WTC11 (cell line): ENCODE measurements around the gene CACNA1C.
"Not testable (repeated sequence)": the region's sequence is repeated elsewhere in the genome, so short reads cannot be mapped to it uniquely, and the experiment has no call there.

Experiments used
- AR ChIP-seq: fragments of 250-450 bp; sonication (Bioruptor Pico); IDR thresholded peaks from 2 replicates; pipeline ENCODE4 v1.9.0; 2021; ENCODE audit warnings: mild to moderate bottlenecking
- CTCF ChIP-seq: fragments of 200-600 bp; IDR thresholded peaks from 2 replicates; pipeline ENCODE4 v1.8.0; 2022; ENCODE audit warnings: antibody characterized with exemption
- IRF2 ChIP-seq: sonication (generic); formaldehyde crosslinking; IDR thresholded peaks from 2 replicates; pipeline ENCODE4 v1.8.0; 2022; ENCODE audit warnings: low read depth, missing genetic modification reagents, borderline replicate concordance
- JUN ChIP-seq: sonication (generic); formaldehyde crosslinking; IDR thresholded peaks from 2 replicates; pipeline ENCODE4 v1.8.0; 2023; ENCODE audit warnings: mild to moderate bottlenecking, missing genetic modification reagents
- NFE2L1 ChIP-seq: sonication (generic); formaldehyde crosslinking; IDR thresholded peaks from 2 replicates; pipeline ENCODE4 v1.8.1; 2023; ENCODE audit warnings: missing genetic modification reagents
- SOX15 ChIP-seq: fragments of 250-450 bp; sonication (Bioruptor Pico); IDR thresholded peaks from 2 replicates; pipeline ENCODE4 v1.9.0; 2021; ENCODE audit warnings: mild to moderate bottlenecking
- SP1 ChIP-seq: sonication (generic); formaldehyde crosslinking; conservative IDR thresholded peaks from 2 replicates; pipeline ENCODE4 v1.8.1; 2022; ENCODE audit warnings: missing genetic modification reagents
- TEAD4 ChIP-seq: sonication (generic); formaldehyde crosslinking; IDR thresholded peaks from 2 replicates; pipeline ENCODE4 v1.8.0; 2022; ENCODE audit warnings: mild to moderate bottlenecking, missing genetic modification reagents
- USF1 ChIP-seq: sonication (generic); formaldehyde crosslinking; IDR thresholded peaks from 2 replicates; pipeline ENCODE4 v1.8.0; 2022; ENCODE audit warnings: mild to moderate bottlenecking, missing genetic modification reagents
- TF ChIP-seq, protein P1 (sequence below): sonication (generic); formaldehyde crosslinking; IDR thresholded peaks from 2 replicates; pipeline ENCODE4 v1.8.0; 2022; ENCODE audit warnings: mild to moderate bottlenecking, missing genetic modification reagents

DNA sequence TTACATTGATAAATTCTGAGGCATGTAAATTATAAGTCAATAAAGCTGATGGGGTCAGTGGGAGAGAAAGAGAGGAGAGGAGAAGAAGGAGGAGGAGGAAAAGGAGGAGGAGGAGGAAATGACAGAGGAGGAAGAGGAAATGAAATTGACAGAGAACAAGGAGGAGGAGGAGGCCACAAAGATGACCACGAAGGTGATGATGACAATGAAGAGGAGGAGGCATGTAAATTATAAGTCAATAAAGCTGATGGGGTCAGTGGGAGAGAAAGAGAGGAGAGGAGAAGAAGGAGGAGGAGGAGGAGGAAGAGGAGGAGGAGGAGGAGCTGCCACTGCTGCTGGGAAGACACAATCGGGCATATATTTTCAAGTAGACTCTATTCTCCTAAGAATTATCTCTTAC, 438.6 kb downstream of the CACNA1C start:
- TF ChIP-seq, protein P1, sequence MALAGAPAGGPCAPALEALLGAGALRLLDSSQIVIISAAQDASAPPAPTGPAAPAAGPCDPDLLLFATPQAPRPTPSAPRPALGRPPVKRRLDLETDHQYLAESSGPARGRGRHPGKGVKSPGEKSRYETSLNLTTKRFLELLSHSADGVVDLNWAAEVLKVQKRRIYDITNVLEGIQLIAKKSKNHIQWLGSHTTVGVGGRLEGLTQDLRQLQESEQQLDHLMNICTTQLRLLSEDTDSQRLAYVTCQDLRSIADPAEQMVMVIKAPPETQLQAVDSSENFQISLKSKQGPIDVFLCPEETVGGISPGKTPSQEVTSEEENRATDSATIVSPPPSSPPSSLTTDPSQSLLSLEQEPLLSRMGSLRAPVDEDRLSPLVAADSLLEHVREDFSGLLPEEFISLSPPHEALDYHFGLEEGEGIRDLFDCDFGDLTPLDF = not testable (repeated sequence)
- TF ChIP-seq CTCF; SP1 (CRISPR knock-in tag); NFE2L1 (CRISPR knock-in tag); USF1 (CRISPR knock-in tag); IRF2 (CRISPR knock-in tag); SOX15 (CRISPR knock-in tag); AR (CRISPR knock-in tag); TEAD4 (CRISPR knock-in tag); JUN (CRISPR knock-in tag): not testable (repeated sequence)
